ENCODE data around the gene CTNND1. TPM values are rescaled to one million over a fixed set of nuclear protein-coding genes. Genes with fewer than 3 reads are reported as not detected.

The CTNND1 gene
- total RNA-seq, 4 donors from 2014 or later, result 75.6 to 134 (median 93.3) TPM

DNA sequence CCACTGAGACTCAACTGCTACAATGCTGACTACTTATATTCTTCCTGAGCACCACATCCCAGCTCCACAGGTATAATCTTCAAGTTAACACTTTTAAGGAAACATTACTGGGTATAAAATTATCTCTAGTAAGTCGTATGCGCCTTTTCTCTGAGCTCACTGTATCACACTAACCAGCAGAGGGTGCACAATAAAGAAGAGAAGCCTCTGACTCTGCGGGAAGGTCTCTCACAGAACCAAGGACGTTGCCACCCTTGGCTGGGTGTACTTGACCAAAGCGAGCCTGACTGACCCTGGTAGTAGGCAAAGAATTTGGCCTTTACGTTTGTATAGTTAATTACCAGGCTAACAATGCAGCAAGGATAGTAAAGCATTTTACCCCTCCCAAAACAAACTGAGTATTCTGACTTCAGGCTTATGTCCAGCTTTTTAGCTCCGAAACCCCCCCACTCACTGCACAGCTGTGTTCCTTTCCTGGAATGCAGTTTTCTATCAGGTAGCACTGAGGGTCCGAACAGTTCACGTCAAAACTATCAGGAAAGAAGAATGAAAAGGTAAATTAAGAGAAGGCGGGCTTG lies 9.8 kb upstream of the CTNND1 start, which contains the start of gene BTBD18:
TSS of gene BTBD18 (minus strand) at position 144 of the 578 bp plus-strand sequence. CDS start 631 bp downstream, outside the sequence.
- TF ChIP-seq CTCF (IDR thresholded peaks at IDR 0.05; ENCODE audit: low read depth), result no peak

- TF ChIP-seq CTCF (IDR thresholded peaks at IDR 0.05; ENCODE audit: low read depth), result no peak
Observed at GRCh38 chr11:57752954-57753353, 8.6 kb upstream of the CTNND1 start.

- TF ChIP-seq CTCF (IDR thresholded peaks at IDR 0.05; ENCODE audit: low read depth), result no peak
Observed at GRCh38 chr11:57758174-57758573, 3.4 kb upstream of the CTNND1 start.

GRCh38 chr11:57762235-57762861 lies 746 bp downstream of the CTNND1 start:
- TF ChIP-seq CTCF (IDR thresholded peaks at IDR 0.05; ENCODE audit: low read depth), result no peak

GRCh38 chr11:57763568-57763967 lies 2.0 kb downstream of the CTNND1 start:
- no peak for TF ChIP-seq CTCF (IDR thresholded peaks at IDR 0.05; ENCODE audit: low read depth)

GRCh38 chr11:57764021-57764420 lies 2.4 kb downstream of the CTNND1 start:
- no peak for TF ChIP-seq CTCF (IDR thresholded peaks at IDR 0.05; ENCODE audit: low read depth)

DNA sequence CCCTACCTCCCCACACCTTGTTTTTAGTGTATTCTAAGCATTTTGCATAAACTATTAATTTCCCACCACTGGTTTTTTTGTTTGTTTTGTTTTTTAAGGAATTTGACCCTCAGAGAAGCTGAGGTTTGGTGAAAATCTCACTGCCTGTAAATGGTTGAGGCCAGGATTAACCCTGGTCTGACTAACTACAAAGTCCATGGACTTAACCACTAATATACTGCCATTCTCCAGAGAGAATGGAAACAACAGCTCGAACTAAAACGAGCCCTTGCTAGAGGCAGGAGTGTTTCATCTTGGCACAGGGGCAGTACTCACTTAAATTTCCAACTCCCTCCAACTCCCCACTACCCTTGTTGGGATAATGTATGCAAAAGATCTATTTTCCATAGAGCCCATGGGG lies 3.0 kb downstream of the CTNND1 start:
- no peak for TF ChIP-seq CTCF (IDR thresholded peaks at IDR 0.05; ENCODE audit: low read depth)
